GM12874 (cell line): ENCODE measurements around the gene AFMID.
A peak's percentile ranks its signal among the peaks of the same experiment; 100 is the strongest.

ENCODE experiments used
- TF ChIP-seq, protein P1 (sequence below): IDR thresholded peaks from 2 replicates; pipeline ENCODE4 v1.5.1; 2011; ENCODE audit warnings: low read depth, mild to moderate bottlenecking, control low read depth, low read length, moderate library complexity; ENCODE audit not compliant: insufficient read depth

The AFMID gene

DNA sequence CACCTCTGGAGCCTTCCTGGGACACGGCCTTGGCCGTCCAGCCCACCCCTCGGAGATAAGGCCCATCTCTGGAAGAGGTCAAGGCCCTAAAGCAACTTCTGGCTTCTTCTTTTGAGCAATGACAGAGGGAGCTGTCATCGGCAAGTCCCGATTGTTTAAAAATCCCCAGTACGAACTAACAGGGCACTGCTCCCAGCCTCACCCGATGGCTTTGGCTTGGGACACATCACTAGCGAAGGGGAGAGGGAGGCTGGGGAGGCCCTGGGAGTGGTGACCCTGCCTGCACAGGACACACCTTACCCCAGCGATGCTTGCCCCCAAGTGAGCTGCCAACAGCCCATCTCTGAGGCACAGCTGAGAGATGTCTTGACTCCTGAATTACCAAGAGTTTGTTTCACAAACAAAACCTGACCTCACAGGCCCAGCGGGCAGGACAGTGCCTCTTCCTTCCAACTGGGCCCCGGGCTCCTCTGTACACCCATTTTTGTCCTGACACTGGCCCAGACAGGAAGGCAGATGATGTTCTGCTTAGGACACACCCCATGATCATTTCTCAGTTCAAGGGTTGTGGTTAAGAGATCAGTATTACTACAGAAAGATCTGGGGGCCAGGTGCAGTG, 14.0 kb upstream of the AFMID start:
- TF ChIP-seq, protein P1, sequence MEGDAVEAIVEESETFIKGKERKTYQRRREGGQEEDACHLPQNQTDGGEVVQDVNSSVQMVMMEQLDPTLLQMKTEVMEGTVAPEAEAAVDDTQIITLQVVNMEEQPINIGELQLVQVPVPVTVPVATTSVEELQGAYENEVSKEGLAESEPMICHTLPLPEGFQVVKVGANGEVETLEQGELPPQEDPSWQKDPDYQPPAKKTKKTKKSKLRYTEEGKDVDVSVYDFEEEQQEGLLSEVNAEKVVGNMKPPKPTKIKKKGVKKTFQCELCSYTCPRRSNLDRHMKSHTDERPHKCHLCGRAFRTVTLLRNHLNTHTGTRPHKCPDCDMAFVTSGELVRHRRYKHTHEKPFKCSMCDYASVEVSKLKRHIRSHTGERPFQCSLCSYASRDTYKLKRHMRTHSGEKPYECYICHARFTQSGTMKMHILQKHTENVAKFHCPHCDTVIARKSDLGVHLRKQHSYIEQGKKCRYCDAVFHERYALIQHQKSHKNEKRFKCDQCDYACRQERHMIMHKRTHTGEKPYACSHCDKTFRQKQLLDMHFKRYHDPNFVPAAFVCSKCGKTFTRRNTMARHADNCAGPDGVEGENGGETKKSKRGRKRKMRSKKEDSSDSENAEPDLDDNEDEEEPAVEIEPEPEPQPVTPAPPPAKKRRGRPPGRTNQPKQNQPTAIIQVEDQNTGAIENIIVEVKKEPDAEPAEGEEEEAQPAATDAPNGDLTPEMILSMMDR, result no peak

DNA sequence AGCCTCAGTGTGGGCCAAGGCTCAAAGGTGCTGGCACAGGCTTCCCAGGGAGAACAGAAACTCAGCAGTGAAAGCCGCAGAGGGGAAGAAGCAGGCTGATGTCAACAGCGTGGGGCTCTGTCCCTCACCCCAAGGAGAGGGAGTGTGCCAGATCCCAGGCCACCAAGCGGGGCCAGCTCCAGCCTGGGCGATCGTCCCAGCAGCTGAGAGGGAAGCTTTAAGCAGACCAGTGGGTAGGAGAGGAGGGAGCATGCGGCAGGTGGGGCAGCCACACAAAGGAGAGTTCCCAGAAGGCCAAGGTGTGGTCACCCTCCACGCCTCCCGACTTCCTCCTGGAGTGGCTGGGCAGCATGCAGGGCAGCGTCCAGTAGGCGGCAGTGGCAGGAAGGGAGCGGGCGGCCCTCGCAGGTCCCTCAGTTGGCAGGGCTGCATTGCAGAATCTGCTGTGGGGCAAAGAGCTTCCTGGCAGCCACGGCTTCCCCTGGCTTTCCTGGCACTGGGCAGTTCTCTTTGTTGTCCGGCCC, 12.8 kb upstream of the AFMID start:
- TF ChIP-seq, protein P1, result peak; percentile 16; the same call in 1 of the 2 replicates

DNA sequence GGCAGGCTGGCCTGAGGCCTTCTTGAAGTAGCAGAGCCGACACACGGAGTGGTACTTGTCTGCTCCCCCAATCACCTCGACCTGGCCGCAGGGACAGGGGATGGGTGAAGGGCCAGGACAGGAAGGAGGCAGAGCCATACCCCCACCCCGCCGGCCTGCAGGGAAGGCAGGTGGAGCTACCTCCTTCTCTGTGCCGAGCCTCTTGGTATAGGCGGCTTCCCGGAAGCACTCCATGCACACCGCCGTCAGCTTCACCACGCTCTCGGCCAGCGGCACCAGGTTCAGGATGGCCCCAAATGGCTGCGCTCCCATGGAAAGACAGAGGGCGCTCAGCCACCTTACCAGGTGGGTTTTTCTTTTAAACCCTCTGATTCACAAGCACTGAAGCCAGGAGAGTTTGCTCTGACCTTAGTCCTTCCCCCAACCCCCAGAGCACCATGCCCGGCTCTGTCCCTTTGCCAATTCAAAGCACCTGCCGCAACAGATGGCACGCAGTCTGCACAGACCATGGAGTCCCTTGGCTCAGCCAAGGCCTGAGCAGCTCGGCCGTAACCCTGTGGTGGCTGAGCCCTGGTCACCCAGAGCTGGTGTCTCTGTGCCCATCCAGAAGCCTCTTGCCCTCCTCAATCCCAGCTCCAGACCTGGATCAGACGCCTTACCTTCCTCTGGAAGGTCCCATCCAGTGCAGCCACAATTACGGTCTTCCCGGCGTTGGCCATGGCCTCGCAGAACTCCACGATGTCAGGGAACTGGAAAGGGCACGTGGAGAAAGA, 12.1 kb upstream of the AFMID start:
- TF ChIP-seq, protein P1, result no peak

DNA sequence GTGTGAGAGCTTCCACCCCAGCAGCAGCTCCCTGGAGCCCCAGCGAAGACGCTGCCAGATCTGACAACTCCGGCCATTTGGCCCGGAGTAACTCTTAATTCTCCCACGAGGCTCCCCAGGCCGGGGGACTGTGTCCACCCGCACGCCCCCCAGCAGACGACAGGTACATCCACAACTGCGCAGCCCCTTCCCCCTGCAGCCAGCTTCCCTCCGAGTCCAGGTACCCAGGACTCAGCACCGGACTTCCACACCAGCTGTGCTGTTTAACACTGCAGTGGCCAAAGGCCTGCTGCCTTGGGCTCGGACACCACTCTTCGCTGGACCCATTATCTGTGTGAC, 11.6 kb upstream of the AFMID start:
- TF ChIP-seq, protein P1, result no peak

DNA sequence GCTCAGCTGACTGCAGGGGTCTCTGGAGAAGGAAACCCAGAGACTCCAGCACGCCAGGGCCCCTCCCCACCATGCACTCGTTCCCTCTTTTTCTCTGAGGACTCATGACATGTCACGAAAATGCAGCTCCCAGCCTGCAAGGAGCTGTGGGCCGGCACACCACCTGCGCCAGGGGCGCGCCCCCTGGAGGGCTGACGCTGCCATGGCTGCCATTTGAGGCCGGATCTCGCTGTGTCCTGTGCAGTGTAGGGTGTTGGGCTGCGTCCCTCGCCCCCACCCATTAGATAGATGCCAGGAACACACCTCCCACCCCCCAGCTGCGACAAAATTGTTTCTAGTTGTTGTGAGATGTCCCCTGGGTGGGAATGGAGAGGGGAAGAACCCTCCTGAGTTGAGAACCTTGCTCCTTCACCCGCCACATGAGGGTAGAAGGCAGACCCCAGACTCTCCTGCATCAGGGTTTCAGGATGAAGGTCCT, 10.6 kb upstream of the AFMID start:
- TF ChIP-seq, protein P1, result peak; percentile 99

DNA sequence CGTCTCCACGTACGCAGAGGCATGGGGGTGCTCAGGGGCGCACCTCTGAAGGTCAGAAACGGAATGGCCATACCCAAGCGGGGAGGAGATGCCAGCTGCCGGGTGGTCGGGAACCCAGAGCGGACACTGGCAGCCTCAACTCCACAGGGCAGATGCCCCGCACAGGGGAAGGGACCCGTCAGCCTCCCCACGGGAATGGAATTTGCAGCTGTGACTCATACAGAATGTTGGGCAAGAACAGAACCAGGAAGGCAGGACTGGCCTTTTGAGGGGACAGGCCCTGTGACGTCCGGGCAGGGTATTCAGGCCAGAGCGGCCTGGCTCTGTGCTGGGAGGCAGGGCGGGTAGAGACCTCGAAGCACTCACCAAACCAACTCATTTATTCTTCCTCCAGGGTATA, 7.8 kb upstream of the AFMID start:
- TF ChIP-seq, protein P1, result no peak

DNA sequence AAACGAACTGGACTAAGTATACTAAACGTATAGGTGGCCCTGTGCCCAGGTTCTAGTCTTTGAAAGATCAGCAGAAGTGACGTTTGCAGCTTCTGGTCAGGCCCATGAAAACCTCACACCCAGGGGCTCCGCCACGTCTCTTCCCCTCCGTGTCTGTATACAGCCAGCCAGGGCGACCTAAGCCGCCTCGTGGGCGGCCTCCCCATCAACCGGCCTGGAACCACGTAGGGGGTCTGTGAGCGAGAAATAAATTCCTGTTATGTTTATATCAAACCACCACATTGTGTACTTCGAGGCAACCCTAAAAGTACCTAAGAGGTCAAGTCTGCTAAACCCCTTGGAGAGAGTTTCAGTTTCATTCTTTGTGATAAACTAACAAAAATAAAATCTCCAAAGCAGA, 7.1 kb upstream of the AFMID start:
- TF ChIP-seq, protein P1, result no peak
